Epidermal melanocyte (primary cell): Measurements from ENCODE around the gene SLC22A3.

ENCODE experiments used
- DNase-seq: peaks from one replicate; pipeline ENCODE4 v3.0.0; 2011; ENCODE audit warnings: low spot score; ENCODE audit not compliant: insufficient read length

SLC22A3 gene

GRCh38 chr6:160336200-160336599 lies 12.0 kb upstream of the SLC22A3 start:
- DNase-seq, result no peak

- DNase-seq, result no peak
Observed at GRCh38 chr6:160337301-160337700, 10.9 kb upstream of the SLC22A3 start.

GRCh38 chr6:160337991-160338390 lies 10.2 kb upstream of the SLC22A3 start:
- no peak for DNase-seq

GRCh38 chr6:160343144-160343543 lies 5.0 kb upstream of the SLC22A3 start:
- no peak for DNase-seq

GRCh38 chr6:160344271-160344670 lies 3.9 kb upstream of the SLC22A3 start:
- no peak for DNase-seq

GRCh38 chr6:160347259-160348222 lies 637 bp upstream of the SLC22A3 start:
- no peak for DNase-seq

GRCh38 chr6:160349020-160349441 lies 853 bp downstream of the SLC22A3 start:
- no peak for DNase-seq

- DNase-seq, result no peak
Observed at GRCh38 chr6:160349814-160350350, 1.7 kb downstream of the SLC22A3 start.

- no peak for DNase-seq
Observed at GRCh38 chr6:160353950-160354496, 5.8 kb downstream of the SLC22A3 start.

- no peak for DNase-seq
Observed at GRCh38 chr6:160355001-160355400, 6.8 kb downstream of the SLC22A3 start.

GRCh38 chr6:160356074-160356744 lies 8.0 kb downstream of the SLC22A3 start:
- no peak for DNase-seq

GRCh38 chr6:160357088-160357487 lies 8.9 kb downstream of the SLC22A3 start:
- DNase-seq, result no peak

- no peak for DNase-seq
Observed at GRCh38 chr6:160358225-160359119, 10.3 kb downstream of the SLC22A3 start.

- DNase-seq, result no peak
Observed at GRCh38 chr6:160360955-160361354, 12.8 kb downstream of the SLC22A3 start.

GRCh38 chr6:160362556-160362955 lies 14.4 kb downstream of the SLC22A3 start:
- DNase-seq, result no peak

- no peak for DNase-seq
Observed at GRCh38 chr6:160363016-160363996, 15.1 kb downstream of the SLC22A3 start.

- no peak for DNase-seq
Observed at GRCh38 chr6:160365117-160365516, 16.9 kb downstream of the SLC22A3 start.

- DNase-seq, result no peak
Observed at GRCh38 chr6:160367798-160368547, 19.8 kb downstream of the SLC22A3 start.

GRCh38 chr6:160368670-160369069 lies 20.5 kb downstream of the SLC22A3 start:
- DNase-seq, result no peak
